Hepatocyte (in vitro differentiated cells): ENCODE measurements around the gene MPV17. TPM values are rescaled to one million over a fixed set of nuclear protein-coding genes. Genes with fewer than 3 reads are reported as not detected.

Experiments
- DNase-seq: peaks from one replicate; pipeline ENCODE4 v3.0.0-alpha.2; 2016; ENCODE audit warnings: low spot score
- H2AFZ ChIP-seq: fragments of 200-600 bp; sonication (generic); 2 replicates; pipeline ENCODE4 v1.6.0; 2016; ENCODE audit warnings: antibody characterized with exemption, mild to moderate bottlenecking
- H3K27ac ChIP-seq: fragments of 200-600 bp; sonication (generic); 2 replicates; pipeline ENCODE4 v1.5.1; 2016; ENCODE audit warnings: mild to moderate bottlenecking
- H3K27me3 ChIP-seq: fragments of 200-600 bp; sonication (generic); 2 replicates; pipeline ENCODE4 v1.6.1; 2016
- H3K36me3 ChIP-seq: fragments of 200-600 bp; sonication (generic); replicated peaks from 2 replicates; pipeline ENCODE4 v1.5.1; 2016; ENCODE audit warnings: low read depth; ENCODE audit not compliant: insufficient read depth
- H3K4me1 ChIP-seq: fragments of 200-600 bp; sonication (generic); 2 replicates; pipeline ENCODE4 v1.5.1; 2016; ENCODE audit warnings: mild to moderate bottlenecking, moderate library complexity; ENCODE audit not compliant: insufficient read depth
- H3K4me2 ChIP-seq: fragments of 200-600 bp; sonication (generic); 2 replicates; pipeline ENCODE4 v1.6.0; 2016
- H3K4me3 ChIP-seq: fragments of 200-600 bp; sonication (generic); 2 replicates; pipeline ENCODE4 v1.5.1; 2016; ENCODE audit warnings: mild to moderate bottlenecking
- H3K79me2 ChIP-seq: fragments of 200-600 bp; sonication (generic); 2 replicates; pipeline ENCODE4 v1.6.0; 2017; ENCODE audit warnings: mild to moderate bottlenecking
- H3K9me2 ChIP-seq: fragments of 200-600 bp; sonication (generic); replicated peaks from 2 replicates; pipeline ENCODE4 v1.6.0; 2017; ENCODE audit warnings: mild to moderate bottlenecking; ENCODE audit not compliant: insufficient read depth
- H3K9me3 ChIP-seq: fragments of 200-600 bp; sonication (generic); 2 replicates; pipeline ENCODE4 v1.5.1; 2016; ENCODE audit warnings: low read depth, mild to moderate bottlenecking
- H4K20me1 ChIP-seq: fragments of 200-600 bp; sonication (generic); 2 replicates; pipeline ENCODE4 v1.6.0; 2016; ENCODE audit warnings: mild to moderate bottlenecking; ENCODE audit not compliant: insufficient read depth, poor library complexity, severe bottlenecking
- CTCF ChIP-seq: fragments of 200-600 bp; sonication (generic); IDR thresholded peaks from 2 replicates; pipeline ENCODE4 v1.5.1; 2016; ENCODE audit warnings: antibody characterized with exemption, mild to moderate bottlenecking; ENCODE audit not compliant: poor library complexity
- EZH2 ChIP-seq: fragments of 200-600 bp; sonication (generic); IDR thresholded peaks from 2 replicates; pipeline ENCODE4 v1.6.1; 2016; ENCODE audit warnings: antibody characterized with exemption, mild to moderate bottlenecking, borderline replicate concordance
- EZH2phosphoT487 ChIP-seq: fragments of 200-600 bp; sonication (generic); IDR thresholded peaks from one replicate; pipeline ENCODE4 v1.6.1; 2018; ENCODE audit warnings: antibody characterized with exemption, mild to moderate bottlenecking, low read depth, moderate library complexity; ENCODE audit not compliant: unreplicated experiment, severe bottlenecking
- WGBS: methylation state at CpG from one replicate; pipeline ENCODE4 v1.1.6; 2016; ENCODE audit warnings: low lambda C conversion rate; ENCODE audit errors: missing lambda C conversion rate; 5-methylcytosine and 5-hydroxymethylcytosine counted together
- polyA plus RNA-seq: library from polyadenylated mRNA; unstranded; fragments of >200 nt; fragmentation: Nextera tagmentation; extraction: Ambion mirVana; gene quantifications from 2 replicates; pipeline ENCODE4 v1.2.1, GENCODE V29; 2016
- total RNA-seq: library from RNA; depleted of rRNA; stranded (reverse); fragments of >200 nt; gene quantifications from 2 replicates; pipeline ENCODE4 v1.2.3, GENCODE V29; 2014

MPV17 gene
- total and polyA plus RNA-seq, 2 experiments from 2014 or later = 71.4 to 111 TPM

- DNase-seq = no peak
- no peaks in the 10 kb centered on the region for H3K79me2 ChIP-seq
- 88% methylated on average over 6 of the region's 6 CpGs for WGBS
- no peak for TF ChIP-seq EZH2phosphoT487
- no peak for TF ChIP-seq EZH2
- no peak overlapping the region for H3K27ac ChIP-seq
- H3K27me3 ChIP-seq = peaks cover 10% of the 10 kb centered on the region
- no peaks in the 10 kb centered on the region for H4K20me1 ChIP-seq
- no peaks in the 10 kb centered on the region for H3K36me3 ChIP-seq
- H3K4me3 ChIP-seq = no peak overlapping the region
- no peak overlapping the region for H2AFZ ChIP-seq
- H3K9me2 ChIP-seq = no peaks in the 10 kb centered on the region
- H3K9me3 ChIP-seq = no peaks in the 10 kb centered on the region
- no peaks in the 10 kb centered on the region for H3K4me1 ChIP-seq
- no peak overlapping the region for H3K4me2 ChIP-seq
Observed at GRCh38 chr2:27285481-27285880, 37.4 kb downstream of the MPV17 start.

- 80% methylated on average over 1 of the region's 1 CpG for WGBS
- no peaks in the 10 kb centered on the region for H3K9me2 ChIP-seq
- H3K4me1 ChIP-seq = no peaks in the 10 kb centered on the region
- no peaks in the 10 kb centered on the region for H4K20me1 ChIP-seq
- no peak overlapping the region for H3K27ac ChIP-seq
- H3K4me3 ChIP-seq = no peak overlapping the region
- H3K9me3 ChIP-seq = no peaks in the 10 kb centered on the region
- no peaks in the 10 kb centered on the region for H3K79me2 ChIP-seq
- H2AFZ ChIP-seq = no peak overlapping the region
- no peak for TF ChIP-seq EZH2
- no peak for TF ChIP-seq CTCF
- TF ChIP-seq EZH2phosphoT487 = no peak
- H3K4me2 ChIP-seq = no peak overlapping the region
- DNase-seq = no peak
- H3K36me3 ChIP-seq = no peaks in the 10 kb centered on the region
- H3K27me3 ChIP-seq = peaks cover 10% of the 10 kb centered on the region
Observed at GRCh38 chr2:27284996-27285395, 37.9 kb downstream of the MPV17 start.

- Histone ChIP-seq H3K4me2 (no peak overlapping the region), H4K20me1 (no peaks in the 10 kb centered on the region), H3K27me3 (peaks cover 13% of the 10 kb centered on the region), H3K79me2 (no peaks in the 10 kb centered on the region), H3K4me1 (no peaks in the 10 kb centered on the region), H3K9me3 (no peaks in the 10 kb centered on the region), H2AFZ (no peak overlapping the region), H3K4me3 (no peak overlapping the region), H3K9me2 (no peaks in the 10 kb centered on the region), H3K36me3 (no peaks in the 10 kb centered on the region), H3K27ac (no peak overlapping the region)
- DNase-seq = no peak
- TF ChIP-seq CTCF = no peak
- TF ChIP-seq EZH2 = no peak
- TF ChIP-seq EZH2phosphoT487 = no peak
- 36% methylated on average over 5 of the region's 5 CpGs for WGBS
Observed at GRCh38 chr2:27282892-27283291, 40.0 kb downstream of the MPV17 start.

- Histone ChIP-seq H3K4me3 (no peak within 1 kb of the TSS), H4K20me1 (no peaks in the 10 kb centered on the region), H3K4me1 (no peaks in the 10 kb centered on the region), H3K4me2 (no peak within 1 kb of the TSS), H3K36me3 (no peaks in the 10 kb centered on the region), H2AFZ (no peak within 1 kb of the TSS), H3K9me2 (no peaks in the 10 kb centered on the region), H3K27ac (no peak within 1 kb of the TSS), H3K79me2 (no peaks in the 10 kb centered on the region), H3K9me3 (no peaks in the 10 kb centered on the region), H3K27me3 (peaks cover 17% of the 10 kb centered on the region)
- WGBS = 75% methylated on average over 5 of the region's 5 CpGs
- no peak for TF ChIP-seq EZH2
- no peak for TF ChIP-seq EZH2phosphoT487
- DNase-seq = no peak
Observed at GRCh38 chr2:27281855-27282559, 40.9 kb downstream of the MPV17 start, which contains the start of gene TRIM54. TRIM54 (plus strand) TSS chr2:27282429; CDS start chr2:27282732, 303 bp downstream.
